ENCODE measurements around the gene ADRA2B.
"Not testable (repeated sequence)": the region's sequence is repeated elsewhere in the genome, so short reads cannot be mapped to it uniquely, and the experiment has no call there.

ADRA2B gene

DNA sequence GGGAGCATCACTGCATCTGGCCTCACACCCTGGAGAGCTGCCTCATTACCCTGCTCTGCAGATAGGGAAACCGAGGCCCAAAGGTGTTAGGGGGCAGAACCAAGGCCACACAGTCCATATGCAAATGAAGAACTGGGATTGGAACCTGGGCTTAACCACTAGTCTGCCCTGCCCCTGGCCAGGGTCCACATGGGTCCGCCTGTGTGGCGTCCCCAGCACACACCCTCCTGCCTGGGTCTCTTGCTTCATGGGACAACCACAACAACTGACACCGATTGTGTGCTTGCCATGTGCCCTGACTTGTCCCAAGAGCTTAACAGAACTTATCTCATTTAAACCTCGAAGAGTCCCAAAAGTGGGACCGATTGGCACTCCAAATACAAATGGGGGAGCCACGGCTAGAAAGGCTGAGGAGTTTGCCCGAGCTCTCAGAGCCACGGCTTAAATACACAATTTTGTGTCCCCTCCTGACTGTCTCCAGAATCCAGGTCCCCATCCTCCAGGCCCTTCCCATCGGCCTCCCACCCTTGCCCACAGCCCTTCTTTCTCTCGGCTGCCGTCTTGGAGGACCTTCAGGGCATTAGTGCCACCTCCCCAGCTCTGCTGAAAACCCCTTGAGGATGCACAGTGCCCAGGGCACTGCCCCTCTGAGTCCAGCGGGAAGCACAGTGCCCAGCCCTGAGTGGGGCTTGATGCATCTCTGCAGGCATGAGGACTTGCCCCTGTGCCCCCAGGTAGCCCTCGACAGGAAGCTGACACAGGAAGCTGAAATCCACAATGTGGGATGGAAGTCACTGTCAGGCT lies 34.6 kb upstream of the ADRA2B start:
- DNase-seq (ENCODE audit: low read depth in 3 of 3, low spot score in 1 of 3) = no peak

DNA sequence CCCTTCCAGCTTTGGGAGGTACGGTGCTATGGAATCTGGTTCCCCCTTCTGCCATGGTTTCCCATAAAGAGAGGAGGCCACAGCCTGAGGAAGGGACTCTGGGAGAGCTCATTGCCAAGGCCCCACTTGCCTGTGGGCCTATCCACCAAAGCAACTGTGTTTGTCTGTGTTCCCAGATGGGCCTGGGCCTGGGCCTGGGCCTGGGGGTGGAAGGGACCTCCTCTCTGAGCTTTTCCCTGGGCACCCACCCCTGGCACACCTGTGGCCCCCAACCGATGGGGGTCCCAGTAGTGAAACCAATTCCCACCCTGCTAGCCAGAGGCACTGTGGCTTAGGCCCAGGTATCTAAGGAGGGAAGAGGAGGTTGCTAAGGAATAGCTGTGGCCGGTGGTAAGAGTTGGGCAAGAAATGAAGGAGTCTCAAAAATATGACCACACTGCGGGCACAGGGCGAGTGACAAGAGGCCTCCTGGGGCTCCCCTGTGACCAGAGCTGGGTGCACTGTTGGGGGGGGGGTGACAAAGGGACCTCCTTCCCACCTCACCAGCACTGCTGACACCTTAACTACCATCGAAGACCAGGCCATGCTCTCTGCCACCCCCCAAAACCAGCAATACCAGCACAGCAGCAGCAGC lies 33.8 kb upstream of the ADRA2B start:
- DNase-seq (ENCODE audit: low read depth in 3 of 3, low spot score in 1 of 3) = no peak

DNA sequence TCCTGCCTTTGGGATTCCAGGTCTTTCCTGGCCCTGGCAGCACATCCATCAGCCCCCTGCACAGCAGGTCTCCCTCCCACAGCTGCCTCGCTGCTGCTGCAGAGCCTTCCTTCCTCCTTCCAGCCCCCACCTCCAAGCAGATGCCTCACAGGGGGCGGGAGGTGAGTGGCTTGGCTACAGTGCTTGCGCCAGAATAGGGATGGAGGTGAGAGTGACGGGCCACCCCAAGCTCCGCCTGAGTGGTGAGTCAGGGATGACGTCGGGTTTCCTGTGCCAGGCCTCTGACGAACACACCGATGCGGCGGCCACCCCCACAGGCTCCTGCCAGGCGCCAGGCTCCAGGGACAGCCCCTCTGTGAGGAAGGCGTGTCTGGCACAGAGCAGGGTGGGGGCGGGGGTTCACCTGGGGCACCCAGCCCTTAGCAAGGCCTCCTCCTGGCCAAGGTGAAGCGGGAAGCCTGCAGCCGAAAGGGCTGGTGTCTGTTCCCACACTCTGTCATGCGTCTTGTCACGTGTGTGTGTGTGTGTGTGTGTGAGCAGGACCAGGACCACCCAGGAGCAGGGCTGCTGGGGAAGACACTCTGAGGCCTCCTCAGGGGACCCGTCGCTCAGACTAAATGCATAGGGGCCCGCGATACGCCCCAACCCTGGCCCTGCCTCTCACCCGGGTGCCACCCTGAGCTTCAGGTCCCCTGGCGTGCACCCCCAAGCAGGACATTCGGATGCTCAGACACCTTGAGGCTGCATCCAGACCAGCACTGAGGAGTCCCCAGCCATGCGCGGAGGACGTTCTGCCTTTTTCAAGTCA lies 32.2 kb upstream of the ADRA2B start:
- DNase-seq (ENCODE audit: low read depth in 3 of 3, low spot score in 1 of 3) = peak; percentile 89 to 93 (median 91)

DNA sequence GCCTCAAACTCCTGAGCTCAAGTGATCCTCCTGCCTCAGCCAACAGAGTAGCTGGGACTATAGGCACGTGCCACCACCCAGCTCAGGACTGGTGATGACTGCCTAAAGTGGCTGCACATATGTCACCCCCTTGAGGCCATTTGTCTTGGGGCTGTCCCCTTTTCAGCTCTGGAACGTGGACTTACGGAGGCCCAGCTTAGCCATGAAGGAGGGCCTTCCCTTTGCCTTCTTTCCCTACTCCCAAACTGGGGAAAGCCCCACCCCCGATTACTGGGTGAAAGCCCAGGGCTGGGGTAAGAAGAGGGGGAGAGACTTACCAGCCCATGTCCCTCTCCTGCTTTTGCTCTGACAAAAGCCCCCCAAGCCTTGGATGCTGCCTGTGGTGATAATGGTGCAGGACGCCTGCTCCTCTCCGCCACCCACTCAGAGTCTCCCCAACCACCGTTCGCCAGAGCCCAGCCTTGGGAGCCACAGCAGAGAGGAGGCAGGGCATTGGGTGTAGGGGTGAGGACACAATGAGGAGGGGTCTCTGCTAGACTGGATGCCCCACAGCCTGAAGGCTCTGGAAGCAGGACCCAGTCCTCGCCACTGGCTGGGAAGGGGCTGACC lies 31.3 kb upstream of the ADRA2B start:
- no peak for DNase-seq (ENCODE audit: low read depth in 3 of 3, low spot score in 1 of 3)

DNA sequence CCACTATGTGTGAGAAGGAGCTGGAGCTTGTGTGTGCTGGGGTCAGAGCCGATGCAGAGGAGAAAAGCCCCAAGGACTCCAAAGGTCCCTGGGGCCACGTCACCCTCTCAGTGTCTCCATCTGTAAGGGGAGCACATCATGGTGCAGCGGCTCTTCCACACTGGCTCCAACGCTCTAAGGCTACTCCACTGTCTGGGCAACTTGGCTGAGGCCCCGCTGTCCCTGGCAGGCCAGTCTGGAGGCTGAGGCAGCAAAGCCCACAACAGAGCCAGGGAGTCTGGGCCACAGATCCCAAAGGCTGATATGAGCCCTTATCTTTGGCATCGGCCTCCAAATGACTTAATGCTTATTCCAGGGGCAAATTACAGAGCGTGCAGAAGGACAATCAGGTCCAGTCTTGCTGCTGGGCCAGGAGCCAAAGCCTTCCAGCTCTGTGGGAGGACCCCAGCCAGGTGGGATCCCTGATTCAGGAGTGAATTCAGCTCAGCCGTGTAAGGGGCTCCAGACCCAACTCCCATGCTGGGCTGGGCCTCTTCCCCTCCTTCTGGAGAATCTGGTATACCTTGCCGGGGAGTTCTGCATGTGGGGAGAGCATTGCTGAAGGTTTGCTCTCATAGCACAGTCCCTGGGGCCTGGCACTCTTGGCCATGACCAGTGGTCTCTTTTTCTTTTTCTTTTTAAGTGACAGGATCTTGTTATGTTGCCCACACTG lies 30.7 kb upstream of the ADRA2B start:
- no peak for DNase-seq (ENCODE audit: low read depth in 3 of 3, low spot score in 1 of 3)

DNA sequence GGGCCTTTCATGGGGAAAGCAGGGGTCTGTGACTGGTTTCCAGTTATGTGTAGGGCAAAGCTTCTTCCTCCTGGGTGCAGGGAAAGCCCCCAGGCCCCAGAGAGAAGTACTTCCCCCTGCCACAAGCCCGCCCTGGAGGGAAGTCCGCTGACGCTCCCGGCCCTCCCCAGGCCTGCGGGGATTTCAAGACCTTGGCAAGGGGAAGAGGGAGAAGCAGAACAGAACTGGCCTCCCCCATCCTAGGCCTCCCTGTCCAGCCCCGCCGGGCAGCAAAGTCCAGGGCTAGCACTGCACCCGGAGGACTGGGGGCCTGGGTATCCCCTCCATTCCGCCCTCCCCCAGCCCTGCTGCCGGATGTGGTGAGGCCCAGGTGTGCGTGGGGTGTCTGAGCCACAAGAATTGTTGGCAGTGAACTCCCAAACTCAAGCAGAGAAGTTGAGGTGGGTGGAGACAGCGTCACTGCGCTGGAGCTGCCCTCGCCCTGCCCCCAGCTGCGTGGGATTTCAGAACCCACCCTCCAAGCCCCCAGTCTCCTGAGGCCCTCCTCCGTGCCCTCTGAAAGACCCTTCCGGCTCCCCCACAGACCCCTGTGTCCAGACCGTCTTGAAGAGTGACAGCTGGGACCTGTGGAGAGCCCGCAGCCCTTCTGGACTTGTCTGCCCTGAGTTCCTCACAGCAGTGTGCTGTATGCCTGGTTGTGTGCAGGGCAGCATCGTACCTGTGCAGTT lies 29.9 kb upstream of the ADRA2B start:
- peak; percentile 77 to 80 (median 79) for DNase-seq (ENCODE audit: low read depth in 3 of 3, low spot score in 1 of 3)

DNA sequence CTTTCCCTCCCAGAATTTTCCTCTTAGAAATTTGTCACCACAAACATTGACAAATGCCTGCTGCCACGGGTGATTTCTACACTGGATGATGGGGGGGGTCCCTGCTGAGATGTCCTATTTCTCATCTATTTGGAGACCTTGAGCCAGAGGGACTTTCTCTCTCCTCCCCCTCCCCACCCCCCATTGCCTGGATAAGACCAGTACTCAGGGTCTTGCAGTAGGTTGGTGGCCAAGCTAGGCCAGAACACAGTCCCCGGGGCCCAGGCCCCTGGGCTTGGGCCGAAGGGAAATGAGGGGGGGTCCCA lies 29.4 kb upstream of the ADRA2B start:
- DNase-seq (ENCODE audit: low read depth in 3 of 3, low spot score in 1 of 3) = no peak

DNA sequence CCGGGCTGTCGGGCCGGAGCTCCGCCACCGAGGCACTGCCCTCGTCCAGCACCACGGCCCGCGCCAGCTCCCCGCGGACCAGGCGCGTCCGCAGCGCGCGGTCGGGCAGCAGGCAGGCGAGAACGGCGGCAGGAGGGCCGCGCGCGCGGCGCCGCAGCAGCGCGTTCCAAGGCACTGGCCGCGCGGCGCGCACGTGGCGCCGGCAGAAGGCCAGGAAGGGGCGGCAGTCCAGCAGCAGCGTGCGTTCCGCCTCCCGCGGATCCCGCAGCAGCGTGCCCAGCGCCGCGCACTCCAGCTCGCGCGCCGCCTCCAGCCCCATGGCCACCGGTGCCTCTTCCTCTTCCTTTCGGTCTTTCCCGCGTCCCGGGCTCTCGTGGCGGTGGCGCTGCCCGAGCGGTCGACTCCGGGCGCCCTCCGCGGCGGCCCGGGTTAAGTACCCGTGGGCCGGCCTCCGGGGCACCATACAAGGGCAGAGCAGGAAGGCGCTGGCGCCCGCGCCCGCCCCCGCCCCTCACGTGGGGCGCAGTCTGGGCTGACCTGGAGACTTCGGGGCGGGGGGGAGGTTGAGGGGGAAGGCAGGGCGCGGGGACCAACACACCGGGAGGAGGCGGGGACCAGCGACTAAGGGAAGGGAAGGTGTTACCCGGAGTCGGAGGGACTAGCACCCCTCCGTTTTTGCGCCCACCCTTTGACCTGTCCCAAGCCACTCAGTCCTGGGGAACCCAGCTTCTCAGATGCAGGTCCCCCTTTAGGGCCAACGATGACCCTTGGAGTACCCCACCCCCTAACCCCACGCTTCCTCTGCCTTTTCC lies 28.9 kb upstream of the ADRA2B start, which contains the start of gene DUSP2:
Gene DUSP2, minus strand, starts transcription at position 405 of the 812 bp plus-strand sequence. Its CDS starts 86 bp downstream, at position 319.
- peak; percentile 85 to 92 (median 89) for DNase-seq (ENCODE audit: low read depth in 3 of 3, low spot score in 1 of 3)

DNA sequence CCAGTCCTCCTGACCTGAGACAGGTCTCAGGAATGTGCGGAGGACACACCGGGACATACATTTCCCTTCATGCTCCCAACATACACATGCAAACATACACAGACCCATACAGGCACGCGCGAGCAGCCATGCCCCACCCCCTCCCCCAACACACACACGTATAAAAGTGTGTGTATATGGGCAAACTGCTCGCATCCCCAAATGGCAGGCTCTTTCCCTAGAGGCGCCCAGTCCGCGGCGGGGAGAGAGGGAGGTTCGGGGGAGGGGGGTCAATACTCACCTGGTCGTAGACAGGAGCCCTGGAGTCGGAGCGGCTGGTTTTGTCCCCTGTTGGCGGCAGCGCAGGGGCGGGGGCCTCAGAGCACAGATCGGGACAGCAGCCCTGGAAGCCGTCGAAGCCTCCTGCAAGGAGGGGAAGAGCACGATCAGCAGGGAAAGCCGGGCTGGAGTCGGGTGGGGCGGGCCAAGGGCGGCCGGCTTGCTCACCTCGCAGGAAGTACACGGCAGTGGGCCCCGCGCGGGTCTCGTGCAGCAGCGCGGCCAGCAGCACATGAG lies 28.2 kb upstream of the ADRA2B start:
- DNase-seq (ENCODE audit: low read depth in 3 of 3, low spot score in 1 of 3) = peak in 1 of 3 donors; percentile 44

DNA sequence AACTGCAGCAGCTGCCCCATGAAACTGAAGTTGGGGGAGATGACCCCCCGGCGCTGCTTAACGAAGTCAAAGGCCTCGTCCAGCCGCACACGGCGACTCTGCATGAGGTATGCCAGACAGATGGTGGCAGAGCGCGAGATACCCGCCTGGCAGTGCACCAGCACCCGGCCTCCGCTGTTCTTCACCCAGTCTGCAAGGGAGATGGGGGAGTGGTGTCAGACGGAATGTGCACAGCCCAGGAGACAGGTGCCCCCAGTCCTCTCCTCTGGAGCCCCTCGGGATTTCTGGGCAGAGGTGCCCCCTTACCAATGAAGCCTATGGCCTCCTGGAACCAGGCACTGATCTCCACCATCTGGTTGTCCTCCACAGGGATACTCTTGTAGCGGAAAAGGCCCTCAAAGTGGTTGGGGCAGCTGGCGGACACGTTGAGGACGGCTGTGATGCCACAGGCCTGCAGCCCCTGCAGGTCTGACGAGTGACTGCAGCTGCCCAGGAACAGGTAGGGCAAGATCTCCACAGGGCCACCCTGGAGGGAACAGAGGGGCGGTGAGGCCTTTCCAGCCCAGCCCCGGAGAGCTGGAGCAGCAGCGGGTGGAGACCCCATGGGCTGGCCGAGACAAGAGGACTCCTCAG lies 27.6 kb upstream of the ADRA2B start:
- DNase-seq (ENCODE audit: low read depth in 3 of 3, low spot score in 1 of 3) = no peak

DNA sequence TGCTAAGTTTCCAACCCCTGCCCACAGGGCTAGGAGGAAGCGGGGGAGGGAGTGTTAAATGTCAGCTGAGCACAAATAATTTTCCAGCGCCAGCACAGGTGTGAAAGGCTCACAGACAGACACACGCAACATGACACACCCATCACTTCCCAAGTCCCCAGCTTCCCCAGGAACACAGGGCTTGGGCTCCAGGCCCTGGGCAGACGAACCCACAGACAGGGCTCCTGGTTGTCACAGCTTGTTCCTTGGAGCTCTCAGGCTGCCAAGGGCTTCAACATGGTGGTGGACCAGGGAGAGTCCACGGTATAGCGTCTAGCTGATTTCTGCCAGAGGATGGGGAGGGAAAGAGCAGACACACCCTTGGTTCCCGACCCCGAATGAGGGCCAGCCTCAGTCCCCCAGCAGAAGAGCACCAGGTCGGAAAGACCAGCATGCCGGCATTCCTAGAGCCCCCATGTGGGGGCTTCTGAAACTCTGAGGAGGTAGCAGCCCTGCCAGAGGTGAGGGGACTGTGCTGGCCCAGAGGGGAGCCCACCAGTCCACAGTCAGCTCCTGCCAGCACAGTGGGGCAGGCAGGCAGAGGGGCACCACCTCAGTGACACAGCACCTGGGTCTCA lies 27.0 kb upstream of the ADRA2B start:
- DNase-seq (ENCODE audit: low read depth in 3 of 3, low spot score in 1 of 3) = no peak

DNA sequence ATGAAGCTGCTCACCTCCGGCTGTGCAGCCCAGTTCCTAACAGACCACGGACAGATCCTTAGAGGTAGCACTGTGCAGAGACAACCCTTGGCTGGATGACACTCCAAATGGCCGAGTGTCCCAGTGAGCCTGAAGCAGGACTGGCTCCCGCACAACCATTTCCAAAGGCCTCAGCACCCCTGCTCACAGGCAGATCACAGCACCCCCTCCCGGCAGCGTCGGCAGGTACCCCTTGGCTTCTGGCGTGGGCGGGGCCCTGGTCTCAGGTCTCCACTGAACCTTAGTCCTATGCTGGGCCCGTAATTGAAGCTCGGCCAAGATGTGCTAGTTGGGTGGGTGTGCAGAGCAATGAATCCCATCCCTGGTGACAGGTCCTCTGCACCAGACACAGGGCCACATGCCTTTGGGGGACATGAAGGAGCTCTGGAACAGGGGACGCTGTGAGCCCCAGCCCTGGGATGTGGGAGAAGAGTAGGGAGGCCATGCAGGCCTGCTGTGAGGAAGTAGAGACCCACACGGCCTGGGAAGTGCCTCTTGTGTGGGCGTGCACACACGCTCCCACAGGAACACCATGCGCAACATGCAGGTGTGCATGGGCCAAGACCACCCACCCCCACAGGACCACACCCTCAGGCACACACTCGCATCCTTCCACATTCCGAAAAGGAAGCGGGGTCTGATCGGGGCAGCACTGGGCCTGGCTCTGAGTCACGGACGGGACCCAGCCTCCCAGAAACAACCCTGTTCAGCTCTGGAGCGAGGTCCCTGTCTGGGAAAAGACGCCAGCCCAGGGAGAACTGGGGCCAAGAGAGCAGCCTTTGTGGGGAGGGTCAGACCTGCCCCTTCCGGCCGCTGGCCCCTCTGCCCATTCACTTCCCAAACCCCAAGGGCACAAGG lies 26.1 kb upstream of the ADRA2B start:
- DNase-seq (ENCODE audit: low read depth in 3 of 3, low spot score in 1 of 3) = peak in 2 of 3 donors; percentile 57 to 63

DNA sequence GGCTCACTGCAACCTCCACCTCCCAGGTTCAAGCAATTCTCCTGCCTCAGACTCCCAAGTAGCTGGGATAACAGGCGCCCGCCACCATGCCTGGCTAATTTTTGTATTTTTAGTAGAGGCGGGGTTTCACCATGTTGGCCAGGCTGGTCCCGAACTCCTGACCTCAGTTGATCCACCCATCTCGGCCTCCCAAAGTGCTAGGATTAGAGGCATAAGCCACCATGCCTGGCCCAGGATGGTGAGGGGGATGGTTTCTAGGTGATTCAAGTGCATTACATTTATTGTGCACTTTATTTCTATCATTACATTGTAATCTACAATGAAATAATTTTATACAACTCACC lies 25.2 kb upstream of the ADRA2B start:
- DNase-seq (ENCODE audit: low read depth in 3 of 3, low spot score in 1 of 3) = not testable (repeated sequence)

DNA sequence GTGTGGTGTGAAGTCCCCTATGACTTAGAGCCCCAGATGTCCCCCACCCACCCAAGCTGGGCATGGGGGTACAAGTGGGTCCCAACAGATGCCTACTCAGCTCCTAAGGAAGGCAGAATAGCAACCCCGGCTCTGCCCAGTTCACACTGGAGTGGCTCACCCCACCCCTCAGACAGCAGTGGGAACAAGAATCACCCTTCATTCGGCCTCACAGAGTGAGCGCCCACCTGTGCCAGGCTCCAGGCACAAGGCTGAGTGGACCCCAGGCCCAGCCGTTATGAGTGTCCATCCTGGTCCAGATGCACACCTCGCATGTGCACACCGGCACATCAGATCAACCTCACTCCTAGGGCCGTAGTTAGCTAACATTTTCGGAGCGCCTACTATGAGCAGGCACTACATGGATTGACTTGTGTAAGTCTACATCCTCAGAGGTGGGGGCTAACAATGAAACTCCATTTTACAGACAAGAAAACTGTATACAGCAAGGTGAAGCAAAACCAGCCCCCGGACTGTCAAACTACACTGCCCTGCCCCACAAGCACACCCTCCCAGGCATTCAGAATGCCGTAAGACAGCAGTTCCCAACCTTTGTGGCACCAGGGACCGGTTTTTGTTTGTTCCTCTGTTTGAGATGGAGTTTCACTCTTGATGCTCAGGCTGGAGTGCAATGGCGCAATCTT lies 24.7 kb upstream of the ADRA2B start:
- DNase-seq (ENCODE audit: low read depth in 3 of 3, low spot score in 1 of 3) = no peak

DNA sequence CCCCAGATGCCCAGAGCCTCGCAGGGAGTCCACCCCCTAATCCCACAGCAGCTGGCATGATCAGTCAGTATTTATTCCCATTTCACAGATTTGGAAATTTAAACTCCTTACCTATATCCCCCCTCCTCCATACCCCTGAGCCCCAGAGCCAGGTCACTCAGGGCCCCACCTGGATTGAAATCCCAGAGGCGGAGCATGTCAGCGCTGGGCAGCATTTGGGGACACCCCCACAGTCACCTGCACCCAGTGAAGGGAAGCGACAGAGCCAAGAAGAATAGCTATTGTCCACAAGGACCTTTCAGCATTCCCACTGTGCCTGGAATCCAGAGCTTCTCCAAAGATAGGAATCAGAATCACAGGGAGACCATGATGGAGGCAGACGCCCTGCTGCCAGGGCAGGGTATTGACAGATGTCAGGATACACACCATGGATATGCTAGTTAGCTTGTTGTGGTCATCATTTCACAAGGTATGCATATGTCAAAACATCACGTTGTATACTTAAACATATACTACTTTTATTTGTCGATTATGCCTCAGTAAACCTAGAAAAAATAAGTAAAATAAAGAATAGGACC lies 22.9 kb upstream of the ADRA2B start:
- no peak for DNase-seq (ENCODE audit: low read depth in 3 of 3, low spot score in 1 of 3)
